Spleen (tissue), 11 donors: Measurements from ENCODE around the gene FCRL5. TPM values are rescaled to one million over a fixed set of nuclear protein-coding genes. Genes with fewer than 3 reads are reported as not detected.

ENCODE experiments used
- DNase-seq: peaks from one replicate; pipeline ENCODE4 v3.0.0-alpha.2; 2020
- H3K27ac ChIP-seq, 8 donors: fragments of 200-600 bp; sonication (generic) in 7 of 8; 1 replicate in 4 of 8; 2 replicates in 4 of 8; pipeline versions ENCODE4 v1.5.0 to v1.8.0; 2016 to 2021; ENCODE audit warnings: inconsistent platforms in 4 of 8, mild to moderate bottlenecking in 4 of 8, moderate library complexity in 1 of 8
- H3K27me3 ChIP-seq, 7 donors: fragments of 200-600 bp; sonication (generic) in 6 of 7; replicated peaks in 1 of 7; 1 replicate in 4 of 7; 2 replicates in 3 of 7; pipeline versions ENCODE4 v1.5.0 to v1.8.0; 2016 to 2021; ENCODE audit warnings: inconsistent platforms in 3 of 7, mild to moderate bottlenecking in 1 of 7
- H3K36me3 ChIP-seq, 6 donors: fragments of 200-600 bp; sonication (generic) in 5 of 6; 1 replicate in 4 of 6; 2 replicates in 2 of 6; pipeline versions ENCODE4 v1.5.0 to v1.8.0; 2016 to 2021; ENCODE audit warnings: inconsistent platforms in 2 of 6
- H3K4me1 ChIP-seq, 6 donors: fragments of 200-600 bp; sonication (generic) in 5 of 6; 1 replicate in 3 of 6; 2 replicates in 3 of 6; pipeline versions ENCODE4 v1.5.0 to v1.8.0; 2016 to 2021; ENCODE audit warnings: inconsistent platforms in 3 of 6
- H3K4me3 ChIP-seq, 8 donors: fragments of 200-600 bp; sonication (generic) in 7 of 8; 1 replicate in 4 of 8; 2 replicates in 4 of 8; pipeline versions ENCODE4 v1.5.0 to v1.8.0; 2016 to 2021; ENCODE audit warnings: inconsistent platforms in 4 of 8, mild to moderate bottlenecking in 4 of 8, moderate library complexity in 2 of 8
- H3K9me3 ChIP-seq, 8 donors: fragments of 200-600 bp; sonication (generic) in 7 of 8; 1 replicate in 4 of 8; 2 replicates in 4 of 8; pipeline versions ENCODE4 v1.5.0 to v1.8.0; 2016 to 2021; ENCODE audit warnings: inconsistent platforms in 4 of 8
- POLR2A ChIP-seq, 3 donors: fragments of 450-650 bp; IDR thresholded peaks; one replicate each; pipeline ENCODE4 v1.5.1; 2017; ENCODE audit warnings: antibody characterized with exemption in 3 of 3, mild to moderate bottlenecking in 1 of 3
- POLR2AphosphoS5 ChIP-seq, 3 donors: sonication (generic); formaldehyde crosslinking; IDR thresholded peaks; one replicate each; pipeline ENCODE4 v1.5.1; 2017; ENCODE audit warnings: antibody characterized with exemption in 3 of 3
- WGBS, 5 donors: extraction: QIAGEN DNeasy Blood & Tissue Kit in 3 of 5; methylation state at CpG; one replicate each; pipeline versions ENCODE4 v1.1.5 to v1.1.7; 2013 to 2018; 5-methylcytosine and 5-hydroxymethylcytosine counted together
- intact Hi-C: fragments of 100-400 bp; cut with DNase I; formaldehyde crosslinking; loops from one replicate; pipeline ENCODE4 v1.15.0; 2023; ENCODE audit warnings: low total_unique reads
- polyA plus RNA-seq, 3 donors: library from polyadenylated mRNA; stranded (reverse); fragments of 200-250 nt; gene quantifications; one replicate each; pipeline ENCODE4 v1.2.1, GENCODE V29; 2013
- total RNA-seq, 7 donors: library from RNA; depleted of rRNA in 3 of 7; stranded (reverse); fragments of >200 nt in 3 of 7; fragmentation: NEBNext Ultra II Directional in 4 of 7; extraction: Animal tissue kit (Norgen Biotek cat#: 25700) in 4 of 7; gene quantifications; one replicate each; pipeline versions ENCODE4 v1.1.0 to v1.2.1, GENCODE V29; 2016 to 2021
- TF ChIP-seq, protein P1 (sequence below), 11 experiments: fragments of 200-600 bp in 7 of 11; fragments of 450-650 bp in 4 of 11; sonication (generic) in 4 of 11; IDR thresholded peaks in 8 of 11; conservative IDR thresholded peaks in 3 of 11; 1 replicate in 7 of 11; 2 replicates in 4 of 11; pipeline versions ENCODE4 v1.4.0 to v1.8.0; 2016 to 2021; ENCODE audit warnings: antibody characterized with exemption in 11 of 11, inconsistent platforms in 4 of 11, mild to moderate bottlenecking in 1 of 11
- donor health status: healthy with polysubstance abuse.
- donor health status: DM: no; HTN: no; CAD: no; lungs with moderate emphysema.
- donor health status: DM: no; HTN: no; CAD: no.
- donor health status: Bipolar disorder and iron deficiency.
- donor health status: healthy.
- donor health status: DM: no; HTN: no; CAD: no.
- donor health status: DM: yes; HTN: yes; CAD: no.

Gene FCRL5
- total and polyA plus RNA-seq, 10 donors, result 51.0 to 111 (median 68.2) TPM

DNA sequence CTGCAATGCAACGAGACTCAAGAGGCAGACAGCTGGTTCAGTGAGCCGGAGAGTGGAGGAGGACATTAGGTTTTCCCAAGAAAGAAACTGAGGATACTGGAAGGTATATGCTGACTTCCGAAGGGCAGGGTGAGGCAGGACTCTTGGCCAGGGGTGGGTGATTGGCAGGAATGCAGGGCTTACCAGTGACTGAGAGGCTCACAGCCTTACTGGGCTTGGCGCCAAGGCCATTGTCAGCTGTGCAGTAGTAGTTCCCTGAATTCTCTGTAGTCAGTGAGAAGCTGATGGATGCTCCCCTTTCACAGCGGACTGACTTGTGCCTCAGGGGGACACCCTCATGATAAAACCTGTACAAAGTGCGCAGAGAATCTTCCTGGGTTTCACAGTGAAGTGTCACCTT lies 9.6 kb downstream of the FCRL5 start:
- Histone ChIP-seq H3K27me3 (no peaks in the 10 kb centered on the region), H3K9me3 (no peaks in the 10 kb centered on the region), H3K36me3 (peaks cover 0 to 29% (median 0%) of the 10 kb centered on the region in 6 donors), H3K4me3 (no peak overlapping the region), H3K27ac (no peak overlapping the region), H3K4me1 (peaks cover 0 to 5% (median 0%) of the 10 kb centered on the region in 6 donors)
- intact Hi-C loops, result no loop called here
- no peak for DNase-seq
- 76 to 90% (median 84%) methylated on average over 6 of the region's 6 CpGs for WGBS, 5 donors
- TF ChIP-seq, protein P1, sequence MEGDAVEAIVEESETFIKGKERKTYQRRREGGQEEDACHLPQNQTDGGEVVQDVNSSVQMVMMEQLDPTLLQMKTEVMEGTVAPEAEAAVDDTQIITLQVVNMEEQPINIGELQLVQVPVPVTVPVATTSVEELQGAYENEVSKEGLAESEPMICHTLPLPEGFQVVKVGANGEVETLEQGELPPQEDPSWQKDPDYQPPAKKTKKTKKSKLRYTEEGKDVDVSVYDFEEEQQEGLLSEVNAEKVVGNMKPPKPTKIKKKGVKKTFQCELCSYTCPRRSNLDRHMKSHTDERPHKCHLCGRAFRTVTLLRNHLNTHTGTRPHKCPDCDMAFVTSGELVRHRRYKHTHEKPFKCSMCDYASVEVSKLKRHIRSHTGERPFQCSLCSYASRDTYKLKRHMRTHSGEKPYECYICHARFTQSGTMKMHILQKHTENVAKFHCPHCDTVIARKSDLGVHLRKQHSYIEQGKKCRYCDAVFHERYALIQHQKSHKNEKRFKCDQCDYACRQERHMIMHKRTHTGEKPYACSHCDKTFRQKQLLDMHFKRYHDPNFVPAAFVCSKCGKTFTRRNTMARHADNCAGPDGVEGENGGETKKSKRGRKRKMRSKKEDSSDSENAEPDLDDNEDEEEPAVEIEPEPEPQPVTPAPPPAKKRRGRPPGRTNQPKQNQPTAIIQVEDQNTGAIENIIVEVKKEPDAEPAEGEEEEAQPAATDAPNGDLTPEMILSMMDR (IDR thresholded peaks at IDR 0.05 in 8 of 11, conservative IDR thresholded peaks at IDR 0.05 in 3 of 11), result no peak
- TF ChIP-seq POLR2A (IDR thresholded peaks at IDR 0.05) (no peak), POLR2AphosphoS5 (IDR thresholded peaks at IDR 0.05) (no peak)

DNA sequence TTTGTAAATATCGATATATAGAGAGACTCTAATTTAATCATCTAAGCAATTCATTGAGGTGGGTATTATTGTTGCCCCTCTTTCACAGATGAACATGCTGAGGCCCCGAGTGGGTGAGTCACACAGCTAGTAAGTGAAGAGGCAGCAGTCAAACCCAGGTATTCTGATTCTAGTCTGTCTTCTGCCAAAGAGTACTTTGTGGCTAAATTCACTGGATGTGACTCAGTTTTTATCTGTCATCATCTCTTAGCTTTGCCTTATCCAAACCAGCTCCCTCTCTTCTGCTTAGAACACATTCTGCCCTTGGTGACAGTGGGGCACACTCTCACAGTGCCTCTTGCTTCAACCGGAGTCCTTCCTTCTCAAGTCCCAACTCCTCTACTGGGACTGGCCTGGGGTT lies 11.5 kb downstream of the FCRL5 start:
- intact Hi-C loops, result no loop called here
- no peak for DNase-seq
- Histone ChIP-seq H3K27ac (no peak overlapping the region), H3K36me3 (peaks cover 0 to 25% (median 0%) of the 10 kb centered on the region in 6 donors), H3K4me1 (peaks cover 0 to 5% (median 0%) of the 10 kb centered on the region in 6 donors), H3K27me3 (no peaks in the 10 kb centered on the region), H3K4me3 (no peak overlapping the region), H3K9me3 (no peaks in the 10 kb centered on the region)
- WGBS, 5 donors, result 81 to 87% (median 83%) methylated on average over 3 of the region's 3 CpGs
- TF ChIP-seq POLR2A (IDR thresholded peaks at IDR 0.05), result no peak
- TF ChIP-seq, protein P1 (IDR thresholded peaks at IDR 0.05 in 8 of 11, conservative IDR thresholded peaks at IDR 0.05 in 3 of 11), result no peak
- TF ChIP-seq POLR2AphosphoS5 (IDR thresholded peaks at IDR 0.05), result no peak

DNA sequence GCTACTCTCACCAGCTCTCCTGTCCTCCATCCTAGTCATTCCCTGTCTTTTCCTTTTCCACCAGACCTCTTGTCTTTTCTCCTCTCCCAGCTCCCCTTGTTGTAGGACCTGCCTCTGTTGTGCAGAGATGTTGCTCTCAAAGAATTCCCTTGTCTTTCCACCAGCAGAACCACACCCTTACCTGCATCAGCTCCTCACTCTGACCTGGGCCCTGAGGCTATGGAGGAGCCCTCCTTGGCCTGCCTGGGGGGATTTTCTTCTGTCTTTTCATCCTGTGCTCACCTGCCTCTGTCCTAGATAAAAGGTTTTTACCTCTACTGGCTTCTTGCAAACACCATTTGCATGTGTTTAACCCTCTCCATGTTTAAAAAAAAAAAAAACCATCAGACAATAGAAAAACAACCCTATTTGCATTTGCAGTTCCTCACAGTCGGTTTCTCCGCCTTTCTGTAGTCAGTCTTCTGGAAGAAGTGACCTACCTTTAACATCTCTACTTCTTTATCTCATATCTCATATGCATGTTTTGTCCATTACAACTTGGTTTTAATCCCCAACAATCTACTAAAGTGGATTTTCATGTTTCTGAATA lies 12.1 kb downstream of the FCRL5 start:
- Histone ChIP-seq H3K9me3 (no peaks in the 10 kb centered on the region), H3K36me3 (peaks cover 0 to 25% (median 0%) of the 10 kb centered on the region in 6 donors), H3K27ac (no peak overlapping the region), H3K27me3 (no peaks in the 10 kb centered on the region), H3K4me1 (peaks cover 0 to 5% (median 0%) of the 10 kb centered on the region in 6 donors), H3K4me3 (no peak overlapping the region)
- no peak for DNase-seq
- WGBS, 5 donors, result 11 to 68% (median 25%) methylated on average over 2 of the region's 2 CpGs
- TF ChIP-seq, protein P1 (IDR thresholded peaks at IDR 0.05 in 8 of 11, conservative IDR thresholded peaks at IDR 0.05 in 3 of 11), result no peak
- TF ChIP-seq POLR2AphosphoS5 (IDR thresholded peaks at IDR 0.05) (no peak), POLR2A (IDR thresholded peaks at IDR 0.05) (no peak)
- intact Hi-C loops, result no loop called here

DNA sequence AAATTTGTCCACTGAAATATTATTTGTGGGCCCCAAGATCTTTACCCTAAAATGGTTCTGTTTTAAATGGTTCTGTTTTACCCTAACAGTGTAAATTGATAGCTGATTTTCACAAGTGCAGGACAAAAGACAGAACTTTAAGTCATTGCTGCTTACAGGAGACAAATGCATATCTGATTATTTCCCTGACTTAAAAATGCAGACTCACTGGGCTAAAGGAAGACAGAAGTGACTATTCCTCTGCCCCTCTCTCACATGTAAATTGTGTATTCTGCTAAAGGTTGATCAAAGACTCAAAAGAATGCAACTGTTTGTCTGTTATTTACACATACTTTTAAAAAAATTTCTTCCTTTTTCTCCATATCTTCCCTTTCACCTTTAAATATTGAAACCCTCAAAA lies 12.7 kb downstream of the FCRL5 start:
- H3K27me3 ChIP-seq, result no peaks in the 10 kb centered on the region
- no peak overlapping the region for H3K27ac ChIP-seq
- no peak overlapping the region for H3K4me3 ChIP-seq
- H3K36me3 ChIP-seq, result peaks cover 0 to 21% (median 0%) of the 10 kb centered on the region in 6 donors
- intact Hi-C loops, result no loop called here
- no peaks in the 10 kb centered on the region for H3K9me3 ChIP-seq
- no peak for TF ChIP-seq POLR2AphosphoS5 (IDR thresholded peaks at IDR 0.05)
- TF ChIP-seq, protein P1 (IDR thresholded peaks at IDR 0.05 in 8 of 11, conservative IDR thresholded peaks at IDR 0.05 in 3 of 11), result no peak
- no peak for TF ChIP-seq POLR2A (IDR thresholded peaks at IDR 0.05)
- no peak for DNase-seq
- peaks cover 0 to 5% (median 0%) of the 10 kb centered on the region in 6 donors for H3K4me1 ChIP-seq
